OCI-LY1 (cell line): ENCODE measurements around the gene SLC29A1.

Source experiments
- H2AFZ ChIP-seq: fragments of 200-600 bp; sonication (generic), shearing (Covaris generic); 2 replicates; pipeline ENCODE4 v1.6.0; 2014; ENCODE audit warnings: antibody characterized with exemption, mild to moderate bottlenecking, low read length
- H3F3A ChIP-seq: fragments of 200-600 bp; sonication (generic), shearing (Covaris generic); 2 replicates; pipeline ENCODE4 v1.6.0; 2014; ENCODE audit warnings: mild to moderate bottlenecking, antibody characterized with exemption, low read length, moderate library complexity; ENCODE audit not compliant: insufficient read depth
- H3K27ac ChIP-seq: fragments of 200-600 bp; sonication (generic); 2 replicates; pipeline ENCODE4 v1.5.1; 2014; ENCODE audit warnings: low read length, mixed run types, mild to moderate bottlenecking, low read depth; ENCODE audit not compliant: poor library complexity, severe bottlenecking
- H3K27me3 ChIP-seq: fragments of 200-600 bp; sonication (generic); 2 replicates; pipeline ENCODE4 v1.6.0; 2014; ENCODE audit warnings: antibody characterized with exemption, mild to moderate bottlenecking, low read length, moderate library complexity; ENCODE audit not compliant: insufficient read depth
- H3K36me3 ChIP-seq: fragments of 200-600 bp; sonication (generic); 2 replicates; pipeline ENCODE4 v1.6.1; 2014; ENCODE audit warnings: mild to moderate bottlenecking, antibody characterized with exemption, low read length, moderate library complexity, mixed read lengths; ENCODE audit not compliant: insufficient read depth
- H3K4me1 ChIP-seq: fragments of 200-600 bp; sonication (generic); 2 replicates; pipeline ENCODE4 v1.5.1; 2014; ENCODE audit warnings: mild to moderate bottlenecking, low read length, moderate library complexity; ENCODE audit not compliant: insufficient read depth, severe bottlenecking
- H3K4me2 ChIP-seq: fragments of 200-600 bp; sonication (generic), shearing (Covaris generic); 2 replicates; pipeline ENCODE4 v1.6.1; 2014; ENCODE audit warnings: low read length
- H3K4me3 ChIP-seq: fragments of 200-600 bp; sonication (generic); 2 replicates; pipeline ENCODE4 v1.5.1; 2014; ENCODE audit warnings: low read length, low read depth, mild to moderate bottlenecking, mixed read lengths; ENCODE audit not compliant: poor library complexity, severe bottlenecking
- H3K79me2 ChIP-seq: fragments of 200-600 bp; shearing (Covaris generic); 2 replicates; pipeline ENCODE4 v1.6.1; 2016; ENCODE audit warnings: mixed run types, low read length, mixed read lengths; ENCODE audit not compliant: insufficient read depth
- H3K9ac ChIP-seq: fragments of 200-600 bp; sonication (generic), shearing (Covaris generic); 2 replicates; pipeline ENCODE4 v1.6.1; 2014; ENCODE audit warnings: mild to moderate bottlenecking, low read length, mixed read lengths
- H3K9me2 ChIP-seq: fragments of 200-600 bp; sonication (generic), shearing (Covaris generic); 2 replicates; pipeline ENCODE4 v1.6.1; 2014; ENCODE audit warnings: low read depth, mild to moderate bottlenecking, low read length, mixed read lengths
- H3K9me3 ChIP-seq: fragments of 200-600 bp; shearing (Covaris generic); 2 replicates; pipeline ENCODE4 v1.6.1; 2014; ENCODE audit warnings: low read length, mixed read lengths
- H4K20me1 ChIP-seq: fragments of 200-600 bp; sonication (generic), shearing (Covaris generic); 2 replicates; pipeline ENCODE4 v1.6.0; 2016; ENCODE audit warnings: mild to moderate bottlenecking, low read length; ENCODE audit not compliant: insufficient read depth
- CTCF ChIP-seq: fragments of 200-600 bp; sonication (generic), shearing (Covaris generic); IDR thresholded peaks from 2 replicates; pipeline ENCODE4 v1.5.1; 2017; ENCODE audit warnings: mild to moderate bottlenecking, antibody characterized with exemption, low read length, moderate library complexity, mixed read lengths
- EZH2 ChIP-seq: fragments of 200-600 bp; sonication (generic), shearing (Covaris generic); IDR thresholded peaks from 2 replicates; pipeline ENCODE4 v1.8.0; 2017; ENCODE audit warnings: borderline replicate concordance, mixed run types, mild to moderate bottlenecking, antibody characterized with exemption, low read length, moderate library complexity, mixed read lengths

SLC29A1 gene

GRCh38 chr6:44263354-44264100 is 40.1 kb downstream of the SLC29A1 start:
- Histone ChIP-seq H3K9ac (peak overlapping the region; percentile 89), H4K20me1 (no peaks in the 10 kb centered on the region), H3K79me2 (no peaks in the 10 kb centered on the region), H3K36me3 (peaks cover 28% of the 10 kb centered on the region; the same call in 1 of the 2 replicates), H2AFZ (no peak overlapping the region), H3K9me2 (no peaks in the 10 kb centered on the region), H3K27ac (peak overlapping the region; percentile 80), H3F3A (no peaks in the 10 kb centered on the region), H3K9me3 (no peaks in the 10 kb centered on the region), H3K4me3 (peak overlapping the region; percentile 76), H3K27me3 (no peaks in the 10 kb centered on the region), H3K4me2 (peak overlapping the region; percentile 91), H3K4me1 (peaks cover 57% of the 10 kb centered on the region)
- TF ChIP-seq EZH2: no peak
- no peak for TF ChIP-seq CTCF

GRCh38 chr6:44264154-44265006 is 41.0 kb downstream of the SLC29A1 start:
- Histone ChIP-seq H3K4me3 (peak overlapping the region; percentile 76), H3F3A (no peaks in the 10 kb centered on the region), H3K9me2 (no peaks in the 10 kb centered on the region), H2AFZ (no peak overlapping the region), H4K20me1 (no peaks in the 10 kb centered on the region), H3K79me2 (no peaks in the 10 kb centered on the region), H3K27ac (peak overlapping the region; percentile 80), H3K27me3 (no peaks in the 10 kb centered on the region), H3K9me3 (no peaks in the 10 kb centered on the region), H3K4me1 (peaks cover 51% of the 10 kb centered on the region), H3K9ac (peak overlapping the region; percentile 89), H3K4me2 (peak overlapping the region; percentile 91), H3K36me3 (peaks cover 22% of the 10 kb centered on the region; the same call in 1 of the 2 replicates)
- TF ChIP-seq EZH2 (no peak), CTCF (no peak)

- no peaks in the 10 kb centered on the region for H3K79me2 ChIP-seq
- no peak for TF ChIP-seq EZH2
- peak; percentile 72 for TF ChIP-seq CTCF
- H3K9me3 ChIP-seq: no peaks in the 10 kb centered on the region
- no peaks in the 10 kb centered on the region for H3K9me2 ChIP-seq
- H3K4me3 ChIP-seq: peak within 1 kb of the TSS; percentile 76
- no peaks in the 10 kb centered on the region for H4K20me1 ChIP-seq
- H3K27me3 ChIP-seq: 0 out of 2 replicates have a peak, but pooled peaks cover 6% of the 10 kb centered on the region
- H3K9ac ChIP-seq: peak within 1 kb of the TSS; percentile 89
- peaks cover 15% of the 10 kb centered on the region; the same call in 1 of the 2 replicates for H3K36me3 ChIP-seq
- no peaks in the 10 kb centered on the region for H3F3A ChIP-seq
- peak within 1 kb of the TSS; percentile 80 for H3K27ac ChIP-seq
- peaks cover 50% of the 10 kb centered on the region for H3K4me1 ChIP-seq
- H3K4me2 ChIP-seq: peak within 1 kb of the TSS; percentile 91
- H2AFZ ChIP-seq: no peak within 1 kb of the TSS
Measured at GRCh38 chr6:44265007-44265721, 41.8 kb downstream of the SLC29A1 start, which contains the start of gene NFKBIE. Gene NFKBIE (minus strand): TSS chr6:44265551. CDS start chr6:44265346, 205 bp downstream.
